ENCODE results near the gene CBLN1. TPM values are rescaled to one million over a fixed set of nuclear protein-coding genes. Genes with fewer than 3 reads are reported as not detected.
"Not testable (repeated sequence)": the region's sequence is repeated elsewhere in the genome, so short reads cannot be mapped to it uniquely, and the experiment has no call there.

CBLN1 gene
- total RNA-seq, 4 donors from 2014 or later, result 0.16 to 0.18 TPM; not detected in 2

DNA sequence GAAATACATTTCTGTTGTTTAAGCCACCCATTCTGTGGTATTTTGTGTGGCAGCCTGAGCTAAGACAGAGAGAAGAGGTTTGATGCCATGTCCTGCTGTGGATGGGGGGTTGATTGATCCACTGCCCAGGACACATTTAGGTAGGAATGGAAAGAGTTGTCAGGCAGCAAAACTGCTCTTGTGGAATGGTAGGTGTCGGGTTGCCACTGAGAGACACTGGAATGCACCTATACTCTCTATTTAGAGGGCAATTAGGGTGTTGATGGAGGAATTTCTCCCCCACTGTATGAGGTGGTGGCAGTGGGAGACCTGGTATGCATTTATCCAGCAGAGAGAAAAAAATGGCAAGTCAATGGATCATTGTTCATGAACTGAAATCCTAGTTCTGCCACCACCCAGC is 30.9 kb downstream of the CBLN1 start:
- TF ChIP-seq, protein P1, sequence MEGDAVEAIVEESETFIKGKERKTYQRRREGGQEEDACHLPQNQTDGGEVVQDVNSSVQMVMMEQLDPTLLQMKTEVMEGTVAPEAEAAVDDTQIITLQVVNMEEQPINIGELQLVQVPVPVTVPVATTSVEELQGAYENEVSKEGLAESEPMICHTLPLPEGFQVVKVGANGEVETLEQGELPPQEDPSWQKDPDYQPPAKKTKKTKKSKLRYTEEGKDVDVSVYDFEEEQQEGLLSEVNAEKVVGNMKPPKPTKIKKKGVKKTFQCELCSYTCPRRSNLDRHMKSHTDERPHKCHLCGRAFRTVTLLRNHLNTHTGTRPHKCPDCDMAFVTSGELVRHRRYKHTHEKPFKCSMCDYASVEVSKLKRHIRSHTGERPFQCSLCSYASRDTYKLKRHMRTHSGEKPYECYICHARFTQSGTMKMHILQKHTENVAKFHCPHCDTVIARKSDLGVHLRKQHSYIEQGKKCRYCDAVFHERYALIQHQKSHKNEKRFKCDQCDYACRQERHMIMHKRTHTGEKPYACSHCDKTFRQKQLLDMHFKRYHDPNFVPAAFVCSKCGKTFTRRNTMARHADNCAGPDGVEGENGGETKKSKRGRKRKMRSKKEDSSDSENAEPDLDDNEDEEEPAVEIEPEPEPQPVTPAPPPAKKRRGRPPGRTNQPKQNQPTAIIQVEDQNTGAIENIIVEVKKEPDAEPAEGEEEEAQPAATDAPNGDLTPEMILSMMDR (IDR thresholded peaks at IDR 0.05 in 4 of 5, conservative IDR thresholded peaks at IDR 0.05 in 1 of 5), result no peak
- no peak for TF ChIP-seq POLR2A (IDR thresholded peaks at IDR 0.05)
- in situ Hi-C loops (cut with MboI; ENCODE audit: low sequenced_read_pairs in 4 of 4) (no loop called here), intact Hi-C loops (cut with DNase I; ENCODE audit: low total_unique reads) (no loop called here)
- no peak for DNase-seq
- no peak overlapping the region for H3K4me3 ChIP-seq
- H3K36me3 ChIP-seq, result no peaks in the 10 kb centered on the region
- H3K27ac ChIP-seq, result no peak overlapping the region
- ATAC-seq, result no peak
- H3K9me3 ChIP-seq, result no peaks in the 10 kb centered on the region
- no peaks in the 10 kb centered on the region for H3K4me1 ChIP-seq
- H3K27me3 ChIP-seq, result no peaks in the 10 kb centered on the region

DNA sequence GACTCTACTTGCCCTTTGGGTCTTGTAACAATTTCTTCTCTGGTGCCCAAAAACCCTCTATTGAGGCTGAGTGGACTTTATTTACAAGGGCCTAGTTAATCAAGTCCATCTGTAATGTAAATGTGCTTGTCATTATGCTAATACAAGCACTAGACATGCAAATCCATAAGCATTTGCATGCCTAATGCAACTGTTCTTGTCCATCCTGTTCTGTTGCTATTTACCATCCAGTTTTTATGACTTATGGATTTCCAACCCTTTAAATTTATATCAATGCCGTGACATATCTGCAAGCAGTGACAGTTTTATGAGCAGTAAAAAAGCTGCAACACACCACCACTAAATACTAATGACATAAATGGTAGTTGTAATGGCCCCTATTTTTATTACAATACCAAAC is 33.4 kb downstream of the CBLN1 start:
- ATAC-seq (no peak), DNase-seq (no peak)
- Histone ChIP-seq H3K36me3 (no peaks in the 10 kb centered on the region), H3K4me1 (no peaks in the 10 kb centered on the region), H3K9me3 (no peaks in the 10 kb centered on the region), H3K27me3 (no peaks in the 10 kb centered on the region), H3K4me3 (no peak overlapping the region), H3K27ac (no peak overlapping the region)
- no peak for TF ChIP-seq POLR2A (IDR thresholded peaks at IDR 0.05)
- TF ChIP-seq, protein P1 (IDR thresholded peaks at IDR 0.05 in 4 of 5, conservative IDR thresholded peaks at IDR 0.05 in 1 of 5), result no peak
- intact Hi-C loops (cut with DNase I; ENCODE audit: low total_unique reads), result no loop called here
- in situ Hi-C loops (cut with MboI; ENCODE audit: low sequenced_read_pairs in 4 of 4), result no loop called here

DNA sequence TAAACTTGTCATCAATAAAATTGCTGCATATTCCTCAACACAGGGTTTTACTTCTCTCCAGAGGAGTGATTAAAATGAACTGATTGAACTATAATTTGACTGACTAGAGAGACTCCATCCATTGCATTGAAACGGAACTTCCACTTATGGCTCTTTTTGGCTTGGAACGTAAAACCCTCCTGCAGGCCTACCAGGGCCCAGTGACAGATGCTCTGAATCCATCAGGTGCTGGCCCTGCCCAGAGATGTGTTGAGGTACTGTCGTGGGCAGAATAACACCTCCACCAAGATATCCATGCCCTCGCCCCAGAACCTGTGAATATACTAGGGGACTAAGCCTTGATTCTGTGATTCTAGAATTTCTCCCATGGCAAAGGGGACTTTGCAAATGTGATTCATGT is 45.4 kb downstream of the CBLN1 start:
- no peaks in the 10 kb centered on the region for H3K27me3 ChIP-seq
- H3K9me3 ChIP-seq, result no peaks in the 10 kb centered on the region
- H3K27ac ChIP-seq, result no peak overlapping the region
- TF ChIP-seq, protein P1 (IDR thresholded peaks at IDR 0.05 in 4 of 5, conservative IDR thresholded peaks at IDR 0.05 in 1 of 5), result no peak
- TF ChIP-seq POLR2A (IDR thresholded peaks at IDR 0.05), result no peak
- no peaks in the 10 kb centered on the region for H3K36me3 ChIP-seq
- H3K4me3 ChIP-seq, result no peak overlapping the region
- DNase-seq (no peak), ATAC-seq (no peak)
- intact Hi-C loops (cut with DNase I; ENCODE audit: low total_unique reads) (no loop called here), in situ Hi-C loops (cut with MboI; ENCODE audit: low sequenced_read_pairs in 4 of 4) (no loop called here)
- no peaks in the 10 kb centered on the region for H3K4me1 ChIP-seq

DNA sequence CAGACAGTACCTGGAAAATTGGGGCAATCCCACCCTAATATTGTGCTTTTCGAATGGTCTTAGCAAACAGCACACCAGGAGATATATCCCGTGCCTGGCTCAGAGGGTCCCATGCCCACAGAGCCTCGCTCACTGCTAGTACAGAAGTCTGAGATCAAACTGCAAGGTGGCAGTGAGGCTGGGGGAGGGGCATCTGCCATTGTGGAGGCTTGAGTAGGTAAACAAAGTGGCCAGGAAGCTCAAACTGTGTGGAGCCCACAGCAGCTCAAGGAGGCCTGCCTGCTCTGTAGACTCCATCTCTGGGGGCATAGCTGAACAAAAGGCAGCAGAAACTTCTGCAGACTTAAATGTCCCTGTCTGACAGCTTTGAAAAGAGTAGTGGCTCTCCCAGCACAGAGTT is 53.3 kb downstream of the CBLN1 start:
- H3K36me3 ChIP-seq; H3K27me3 ChIP-seq; DNase-seq; H3K9me3 ChIP-seq; in situ Hi-C loops (cut with MboI; ENCODE audit: low sequenced_read_pairs in 4 of 4); H3K4me1 ChIP-seq; intact Hi-C loops (cut with DNase I; ENCODE audit: low total_unique reads); H3K4me3 ChIP-seq; H3K27ac ChIP-seq; ATAC-seq: not testable (repeated sequence)

Other genes with a start within 250 kb of the CBLN1 start
- not detected for gene C16orf78, start 92.0 kb upstream of the CBLN1 start, total RNA-seq